Naive thymus-derived CD8-positive, alpha-beta T cell (primary cell): ENCODE results near the gene PDZD8. TPM values are rescaled to one million over a fixed set of nuclear protein-coding genes. Genes with fewer than 3 reads are reported as not detected.

ENCODE experiments used
- ATAC-seq, 2 donors: fragments of 150-1000 bp; cut with Tn5 transposase in 1 of 2; sonication (Bioruptor Pico), chemical (Tn5 transposase) in 1 of 2; 1 replicate in 1 of 2; 2 replicates in 1 of 2; pipeline ENCODE4 v1.10.0; 2021; ENCODE audit warnings: mild to moderate bottlenecking in 2 of 2, moderate library complexity in 2 of 2
- POLR2A ChIA-PET: fragments of 350-600 bp; sonication (Branson Sonifier 250); formaldehyde crosslinking; loops from one replicate; lab custom pipeline; 2021; ENCODE audit warnings: antibody characterized with exemption; lab: Charles Lee
- DNase-seq, 10 donors: peaks; one replicate each; pipeline versions ENCODE4 v3.0.0 to v3.0.0-alpha.2; 2020 to 2022
- H3K27ac Mint-ChIP-seq, 10 donors: one replicate each; pipeline ENCODE4 v1.8.0; 2020 to 2022; ENCODE audit warnings: mild to moderate bottlenecking in 10 of 10, mixed read lengths in 10 of 10, moderate library complexity in 4 of 10, inconsistent platforms in 1 of 10
- H3K27me3 Mint-ChIP-seq, 5 donors: one replicate each; pipeline ENCODE4 v1.8.0; 2021 to 2022; ENCODE audit warnings: mixed read lengths in 5 of 5
- H3K36me3 Mint-ChIP-seq, 3 donors: one replicate each; pipeline ENCODE4 v1.8.0; 2020 to 2022; ENCODE audit warnings: mixed read lengths in 3 of 3, mild to moderate bottlenecking in 2 of 3, inconsistent platforms in 1 of 3
- H3K4me1 Mint-ChIP-seq, 4 donors: one replicate each; pipeline ENCODE4 v1.8.0; 2021 to 2022; ENCODE audit warnings: mixed read lengths in 4 of 4
- H3K4me3 Mint-ChIP-seq, 10 donors: one replicate each; pipeline ENCODE4 v1.8.0; 2020 to 2022; ENCODE audit warnings: mild to moderate bottlenecking in 10 of 10, mixed read lengths in 10 of 10, moderate library complexity in 6 of 10, inconsistent platforms in 1 of 10
- H3K9me3 Mint-ChIP-seq, 9 donors: one replicate each; pipeline ENCODE4 v1.8.0; 2020 to 2022; ENCODE audit warnings: mixed read lengths in 9 of 9, mild to moderate bottlenecking in 3 of 9, inconsistent platforms in 1 of 9, moderate library complexity in 1 of 9
- polyA plus RNA-seq, 3 donors: library from polyadenylated mRNA; unstranded; fragments of 300-500 nt; fragmentation: Illumina TruSeq; gene quantifications; one replicate each; pipeline ENCODE4 v1.2.3, GENCODE V29; 2021
- total RNA-seq, 8 experiments: library from RNA in 2 of 8; stranded (reverse) in 2 of 8; gene quantifications; one replicate each; pipeline ENCODE4 v1.2.3 and lab custom pipeline; 2021 to 2026

The PDZD8 gene
- total and polyA plus RNA-seq, 5 experiments from 2014 or later = 7.4 to 20.0 (median 9.2) TPM

DNA sequence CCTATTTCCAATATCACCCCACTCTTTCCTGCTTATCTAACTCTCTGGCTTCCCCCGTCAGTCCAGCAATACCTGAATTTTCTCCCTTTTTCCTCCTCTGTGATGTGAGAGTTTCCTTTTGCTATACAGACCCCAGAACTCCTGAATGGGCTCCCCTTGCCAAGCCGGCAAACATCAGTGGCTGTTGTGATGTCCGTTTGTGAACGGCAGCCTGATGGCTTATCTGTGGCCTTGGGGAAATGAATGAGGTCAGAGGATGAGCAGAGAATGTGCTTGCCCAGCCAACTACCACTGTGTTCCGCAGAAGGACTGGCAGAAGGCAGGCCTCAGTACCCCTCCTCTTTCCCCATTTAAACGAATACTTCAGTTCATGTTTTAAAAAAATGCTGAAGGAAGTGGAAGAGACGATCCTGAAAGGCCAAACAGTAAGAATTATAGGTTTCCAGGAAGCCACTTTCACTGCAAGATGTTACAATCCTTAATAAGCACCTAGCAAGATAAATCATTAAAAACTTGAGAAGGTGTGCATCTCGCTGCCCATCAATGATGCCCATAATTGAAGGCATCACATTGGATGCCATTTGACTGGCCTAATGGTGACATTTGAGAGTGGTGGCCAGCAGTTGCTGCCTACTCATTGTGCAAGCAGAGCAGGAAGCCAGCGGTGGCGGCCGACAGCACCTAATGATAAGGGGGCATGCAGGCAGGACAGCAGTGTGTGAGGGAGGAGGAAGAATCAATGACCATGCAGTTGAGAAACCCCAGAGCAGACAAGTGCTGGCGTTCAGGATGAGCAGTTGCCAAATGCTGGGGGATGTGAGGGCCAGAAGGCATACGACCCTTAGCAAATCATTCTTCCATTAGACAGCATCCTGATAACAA is 102.8 kb downstream of the PDZD8 start:
- H3K27me3 Mint-ChIP-seq = no peaks in the 10 kb centered on the region
- ATAC-seq = no peak
- peaks cover 0 to 3% (median 0%) of the 10 kb centered on the region in 9 donors for H3K9me3 Mint-ChIP-seq
- no peak for DNase-seq
- peaks cover 0 to 2% (median 0%) of the 10 kb centered on the region in 4 donors for H3K4me1 Mint-ChIP-seq
- POLR2A ChIA-PET = no interaction called here
- H3K27ac Mint-ChIP-seq = peak overlapping the region in 1 of 10 donors; percentile 30
- H3K4me3 Mint-ChIP-seq = no peak overlapping the region
- no peaks in the 10 kb centered on the region for H3K36me3 Mint-ChIP-seq

GRCh38 chr10:117271427-117271826 is 103.8 kb downstream of the PDZD8 start:
- DNase-seq = no peak
- no peaks in the 10 kb centered on the region for H3K36me3 Mint-ChIP-seq
- H3K4me1 Mint-ChIP-seq = peaks cover 0 to 2% (median 0%) of the 10 kb centered on the region in 4 donors
- peaks cover 0 to 3% (median 0%) of the 10 kb centered on the region in 9 donors for H3K9me3 Mint-ChIP-seq
- H3K4me3 Mint-ChIP-seq = no peak overlapping the region
- POLR2A ChIA-PET = no interaction called here
- ATAC-seq = no peak
- H3K27ac Mint-ChIP-seq = no peak overlapping the region
- no peaks in the 10 kb centered on the region for H3K27me3 Mint-ChIP-seq

- POLR2A ChIA-PET = no interaction called here
Measured at GRCh38 chr10:117268907-117269306, 106.3 kb downstream of the PDZD8 start.

DNA sequence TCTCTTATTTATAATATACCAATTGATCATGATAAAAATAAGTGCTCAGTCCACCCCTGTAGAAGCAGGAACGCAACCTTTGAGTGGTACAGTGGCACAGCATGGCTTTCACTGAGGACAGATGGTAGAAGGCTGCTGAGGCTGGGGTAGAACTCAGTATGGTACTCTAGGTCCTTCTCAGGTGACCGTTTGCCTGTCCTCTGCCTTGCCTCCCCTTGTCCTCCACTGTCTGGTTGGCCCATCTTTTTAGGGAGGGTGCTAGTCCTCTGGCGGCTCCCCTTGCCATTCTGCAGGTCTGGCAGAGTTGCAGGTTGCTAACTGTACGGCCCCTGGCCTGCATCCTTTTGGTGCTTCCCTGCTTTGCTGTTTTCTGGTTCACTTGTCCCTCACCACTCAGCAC is 107.0 kb downstream of the PDZD8 start:
- no peaks in the 10 kb centered on the region for H3K36me3 Mint-ChIP-seq
- no peak overlapping the region for H3K4me3 Mint-ChIP-seq
- peaks cover 0 to 3% (median 0%) of the 10 kb centered on the region in 9 donors for H3K9me3 Mint-ChIP-seq
- no peak for DNase-seq
- H3K27ac Mint-ChIP-seq = no peak overlapping the region
- peaks cover 0 to 2% (median 0%) of the 10 kb centered on the region in 4 donors for H3K4me1 Mint-ChIP-seq
- peaks cover 0 to 3% (median 0%) of the 10 kb centered on the region in 5 donors for H3K27me3 Mint-ChIP-seq
- POLR2A ChIA-PET = no interaction called here
- no peak for ATAC-seq

More at GRCh38 chr10:117268907-117269306, 106.3 kb downstream of the PDZD8 start:
- H3K4me3 Mint-ChIP-seq = no peak overlapping the region
- no peaks in the 10 kb centered on the region for H3K27me3 Mint-ChIP-seq
- H3K36me3 Mint-ChIP-seq = no peaks in the 10 kb centered on the region
- DNase-seq (no peak), ATAC-seq (no peak)
- H3K27ac Mint-ChIP-seq = peak overlapping the region in 2 of 10 donors; percentile 0 to 10
- H3K4me1 Mint-ChIP-seq = peaks cover 0 to 2% (median 0%) of the 10 kb centered on the region in 4 donors
- H3K9me3 Mint-ChIP-seq = peaks cover 0 to 3% (median 0%) of the 10 kb centered on the region in 9 donors

GRCh38 chr10:117266812-117267211 is 108.4 kb downstream of the PDZD8 start:
- H3K27me3 Mint-ChIP-seq = peaks cover 0 to 3% (median 2%) of the 10 kb centered on the region in 5 donors
- no peaks in the 10 kb centered on the region for H3K36me3 Mint-ChIP-seq
- no peaks in the 10 kb centered on the region for H3K4me1 Mint-ChIP-seq
- H3K9me3 Mint-ChIP-seq = peaks cover 0 to 3% (median 0%) of the 10 kb centered on the region in 9 donors
- POLR2A ChIA-PET = no interaction called here
- no peak overlapping the region for H3K4me3 Mint-ChIP-seq
- ATAC-seq = no peak
- H3K27ac Mint-ChIP-seq = no peak overlapping the region
- no peak for DNase-seq

DNA sequence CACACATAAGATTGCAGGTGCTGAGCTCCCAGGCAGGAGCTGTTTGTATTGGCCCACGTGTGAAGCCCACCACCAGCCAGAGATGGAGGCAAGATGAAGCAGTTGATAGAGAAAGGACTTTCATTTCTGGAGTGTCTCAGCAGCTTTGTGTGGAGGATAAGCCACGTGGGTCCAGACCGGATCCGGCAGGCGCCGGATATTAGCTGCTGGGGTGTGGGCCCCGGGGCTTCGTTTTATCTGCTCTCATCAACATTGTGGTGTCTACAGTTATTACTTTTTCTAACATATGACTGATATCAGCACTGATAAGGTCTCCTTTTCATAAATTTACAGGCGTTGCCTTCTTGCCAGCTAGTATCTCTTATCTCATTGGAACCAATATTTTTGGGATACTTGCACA is 108.8 kb downstream of the PDZD8 start:
- ATAC-seq (no peak), DNase-seq (no peak)
- no peaks in the 10 kb centered on the region for H3K4me1 Mint-ChIP-seq
- H3K9me3 Mint-ChIP-seq = peaks cover 0 to 3% (median 0%) of the 10 kb centered on the region in 9 donors
- no peak overlapping the region for H3K27ac Mint-ChIP-seq
- POLR2A ChIA-PET = interaction anchor here (0.7 kb wide), 1 partner anchor 77 kb away, joined by 3 read pairs; no protein-coding TSS in a partner anchor
- H3K36me3 Mint-ChIP-seq = no peaks in the 10 kb centered on the region
- H3K27me3 Mint-ChIP-seq = peaks cover 2 to 7% (median 5%) of the 10 kb centered on the region in 5 donors
- H3K4me3 Mint-ChIP-seq = no peak overlapping the region

- Mint-ChIP-seq H3K4me3 (no peak overlapping the region), H3K4me1 (peaks cover 3 to 6% (median 5%) of the 10 kb centered on the region in 4 donors), H3K36me3 (no peaks in the 10 kb centered on the region), H3K27me3 (peaks cover 2 to 23% (median 9%) of the 10 kb centered on the region in 5 donors), H3K27ac (no peak overlapping the region), H3K9me3 (peaks cover 0 to 3% (median 0%) of the 10 kb centered on the region in 9 donors)
- ATAC-seq = no peak
- DNase-seq = no peak
- POLR2A ChIA-PET = no interaction called here
Measured at GRCh38 chr10:117264782-117265181, 110.5 kb downstream of the PDZD8 start.

DNA sequence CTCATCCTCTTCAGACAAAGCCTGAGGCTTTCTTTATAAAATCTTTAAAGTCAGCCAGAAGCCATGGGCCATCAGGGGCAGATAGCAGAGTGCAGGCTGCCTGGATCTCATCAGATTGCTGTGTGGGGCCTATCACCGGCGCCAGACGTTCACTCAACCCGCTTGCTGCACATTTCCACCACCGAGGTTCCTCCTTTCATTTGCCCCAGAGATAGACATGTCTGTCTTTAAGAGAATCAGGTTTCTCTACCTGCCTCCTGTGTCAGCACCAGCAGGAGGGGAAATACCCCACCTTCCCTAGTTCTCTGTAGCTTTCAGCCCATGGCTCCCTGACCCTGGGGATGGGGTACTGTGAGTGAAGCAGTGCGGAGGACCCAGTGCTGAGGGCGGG is 112.3 kb downstream of the PDZD8 start:
- POLR2A ChIA-PET = no interaction called here
- H3K36me3 Mint-ChIP-seq = no peaks in the 10 kb centered on the region
- peaks cover 3 to 16% (median 13%) of the 10 kb centered on the region in 4 donors for H3K4me1 Mint-ChIP-seq
- DNase-seq = no peak
- H3K9me3 Mint-ChIP-seq = peaks cover 0 to 2% (median 0%) of the 10 kb centered on the region in 9 donors
- H3K4me3 Mint-ChIP-seq = no peak overlapping the region
- peaks cover 2 to 40% (median 18%) of the 10 kb centered on the region in 5 donors for H3K27me3 Mint-ChIP-seq
- ATAC-seq = no peak
- peak overlapping the region in 1 of 10 donors; percentile 24 for H3K27ac Mint-ChIP-seq

- peak overlapping the region in 2 of 10 donors; percentile 10 to 88 for H3K27ac Mint-ChIP-seq
- ATAC-seq (no peak), DNase-seq (no peak)
- no peaks in the 10 kb centered on the region for H3K36me3 Mint-ChIP-seq
- peaks cover 2 to 40% (median 18%) of the 10 kb centered on the region in 5 donors for H3K27me3 Mint-ChIP-seq
- H3K4me1 Mint-ChIP-seq = peaks cover 3 to 16% (median 13%) of the 10 kb centered on the region in 4 donors
- no peak overlapping the region for H3K4me3 Mint-ChIP-seq
- POLR2A ChIA-PET = no interaction called here
- H3K9me3 Mint-ChIP-seq = peaks cover 0 to 2% (median 0%) of the 10 kb centered on the region in 9 donors
Measured at GRCh38 chr10:117262291-117262902, 112.8 kb downstream of the PDZD8 start.

DNA sequence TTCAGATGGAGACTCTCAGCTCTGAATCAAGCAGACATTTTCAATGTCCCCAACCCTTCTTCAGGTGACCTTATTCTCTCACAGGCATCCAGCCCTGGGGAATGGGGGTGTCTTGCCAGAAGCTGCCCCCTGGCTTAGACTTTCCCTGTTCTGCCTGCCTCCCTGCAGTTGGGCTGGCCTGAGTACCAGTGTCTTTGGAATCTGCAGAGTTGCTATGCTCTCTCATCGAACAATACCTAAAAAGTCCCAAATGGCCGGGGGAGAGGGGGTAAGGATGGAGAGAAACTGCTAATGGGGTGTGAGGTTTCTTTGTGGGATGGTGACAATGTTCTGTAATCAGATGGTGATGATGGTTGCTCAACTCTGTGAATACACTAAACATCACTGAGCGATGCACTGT is 113.7 kb downstream of the PDZD8 start:
- peaks cover 2 to 40% (median 18%) of the 10 kb centered on the region in 5 donors for H3K27me3 Mint-ChIP-seq
- no peaks in the 10 kb centered on the region for H3K36me3 Mint-ChIP-seq
- no peak overlapping the region for H3K4me3 Mint-ChIP-seq
- POLR2A ChIA-PET = no interaction called here
- peaks cover 3 to 16% (median 13%) of the 10 kb centered on the region in 4 donors for H3K4me1 Mint-ChIP-seq
- H3K27ac Mint-ChIP-seq = peak overlapping the region in 1 of 10 donors; percentile 61
- H3K9me3 Mint-ChIP-seq = peaks cover 0 to 2% (median 0%) of the 10 kb centered on the region in 9 donors
- DNase-seq (no peak), ATAC-seq (no peak)

DNA sequence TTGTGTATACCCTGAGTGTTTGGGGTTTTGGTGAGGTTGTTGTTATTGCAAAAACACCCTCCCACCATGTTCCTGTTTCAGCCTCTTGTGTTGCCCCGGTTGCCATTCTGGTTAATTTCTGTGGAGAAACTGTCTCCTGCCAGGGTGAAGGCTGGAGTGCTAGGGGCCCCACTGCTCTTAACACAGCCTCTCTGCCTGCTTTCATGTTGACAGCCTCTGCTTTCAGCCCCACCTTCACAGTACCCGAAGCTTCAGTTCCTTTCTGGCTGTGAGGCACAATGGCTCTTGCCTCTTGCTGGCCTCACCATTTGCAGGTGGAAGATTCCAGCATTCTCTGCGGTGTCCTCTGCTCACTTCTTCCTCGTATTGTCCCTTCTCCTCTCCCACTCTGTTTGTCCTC is 115.2 kb downstream of the PDZD8 start:
- H3K27me3 Mint-ChIP-seq = peaks cover 2 to 40% (median 18%) of the 10 kb centered on the region in 5 donors
- ATAC-seq (no peak), DNase-seq (peak in 1 of 10 donors; percentile 40)
- H3K4me1 Mint-ChIP-seq = peaks cover 3 to 16% (median 13%) of the 10 kb centered on the region in 4 donors
- H3K4me3 Mint-ChIP-seq = peak overlapping the region in 2 of 10 donors; percentile 8 to 51
- H3K9me3 Mint-ChIP-seq = peaks cover 0 to 2% (median 0%) of the 10 kb centered on the region in 9 donors
- H3K36me3 Mint-ChIP-seq = no peaks in the 10 kb centered on the region
- POLR2A ChIA-PET = no interaction called here
- H3K27ac Mint-ChIP-seq = peak overlapping the region in 3 of 10 donors; percentile 33 to 83 (median 48)

- H3K36me3 Mint-ChIP-seq = peaks cover 0 to 3% (median 0%) of the 10 kb centered on the region in 3 donors
- peaks cover 3 to 16% (median 13%) of the 10 kb centered on the region in 4 donors for H3K4me1 Mint-ChIP-seq
- POLR2A ChIA-PET = no interaction called here
- ATAC-seq (no peak), DNase-seq (no peak)
- H3K4me3 Mint-ChIP-seq = no peak overlapping the region
- peak overlapping the region in 2 of 10 donors; percentile 25 to 83 for H3K27ac Mint-ChIP-seq
- peaks cover 0 to 2% (median 0%) of the 10 kb centered on the region in 9 donors for H3K9me3 Mint-ChIP-seq
- H3K27me3 Mint-ChIP-seq = peaks cover 2 to 40% (median 20%) of the 10 kb centered on the region in 5 donors
Measured at GRCh38 chr10:117259279-117259678, 116.0 kb downstream of the PDZD8 start.
